ENCODE data around the gene PDLIM1. TPM values are rescaled to one million over a fixed set of nuclear protein-coding genes. Genes with fewer than 3 reads are reported as not detected.
A peak's percentile ranks its signal among the peaks of the same experiment; 100 is the strongest.

PDLIM1 gene
- total and polyA plus RNA-seq, 2 of the 13 experiments (the other 11 are each of a cell fraction or from before 2014, with no cell fraction given): 119 to 123 TPM

GRCh38 chr10:95262763-95263518, 27.9 kb downstream of the PDLIM1 start:
- Histone ChIP-seq H2AFZ (ENCODE audit: low read length) (no peak overlapping the region), H4K20me1 (ENCODE audit: insufficient read depth, low read length) (no peaks in the 10 kb centered on the region; the same call in 1 of the 2 replicates), H3K27me3 (ENCODE audit: control insufficient read depth in 1 of 2, insufficient read depth in 2 of 2, low read length in 2 of 2) (no peaks in the 10 kb centered on the region), H3K4me2 (ENCODE audit: low read depth, low read length) (no peak overlapping the region), H3K79me2 (ENCODE audit: insufficient read depth, low read length) (no peaks in the 10 kb centered on the region), H3K9me3 (ENCODE audit: low read length) (no peaks in the 10 kb centered on the region), H3K4me3 (replicated peaks in 1 of 3; ENCODE audit: insufficient read depth in 1 of 3, low read depth in 2 of 3, low read length in 3 of 3) (no peak overlapping the region), H3K36me3 (replicated peaks in 1 of 2; ENCODE audit: control insufficient read depth in 1 of 2, insufficient read depth in 2 of 2, low read length in 2 of 2) (peaks cover 30 to 72% of the 10 kb centered on the region in 2 experiments), H3K4me1 (ENCODE audit: insufficient read depth, low read length) (peaks cover 65% of the 10 kb centered on the region), H3K9ac (ENCODE audit: insufficient read depth, low read depth, low read length) (no peak overlapping the region), H3K27ac (ENCODE audit: extremely low read length, insufficient read depth, low read length) (peak overlapping the region; percentile 39)
- BruUV-seq (replicated peaks): TSS peak; percentile 6
- in situ Hi-C loops (cut with HindIII; ENCODE audit: extremely low pct_ligation_motif_present, low pct_unique_long_range_greater_than_20kb) (loop anchor here (5.0 kb wide), 1 partner anchor 99 kb away; no protein-coding TSS in a partner anchor), intact Hi-C loops (cut with micrococcal nuclease; ENCODE audit: unreplicated experiment) (loop anchor here (1.0 to 5.0 kb wide), 2 partner anchors 10 to 84 kb away; no protein-coding TSS in a partner anchor)
- POLR2A ChIA-PET: no interaction called here
- CTCF ChIA-PET (ENCODE audit: low intra/inter-chr PET ratio, low total read pairs): no interaction called here
- FAIRE-seq (peak; percentile 93), DNase-seq (ENCODE audit: low spot score) (peak; percentile 81), ATAC-seq (peak; percentile 91)
- WGBS (ENCODE audit: low lambda C conversion rate): 70% methylated on average over 5 of the region's 5 CpGs
- TF ChIP-seq ZNF501 (CRISPR knock-in tag; IDR thresholded peaks at IDR 0.05) (no peak), HOXA5 (CRISPR knock-in tag; IDR thresholded peaks at IDR 0.05) (no peak), ONECUT2 (CRISPR knock-in tag; IDR thresholded peaks at IDR 0.05) (no peak), ATF6 (CRISPR knock-in tag; conservative IDR thresholded peaks at IDR 0.05) (no peak), GATAD2A (CRISPR knock-in tag; IDR thresholded peaks at IDR 0.05) (peak; percentile 53; the same call in 1 of the 2 replicates), ATF5 (CRISPR knock-in tag; IDR thresholded peaks at IDR 0.05; ENCODE audit: low read depth) (no peak), GPN1 (CRISPR knock-in tag; IDR thresholded peaks at IDR 0.05; ENCODE audit: borderline replicate concordance) (no peak), ZNF136 (CRISPR knock-in tag; IDR thresholded peaks at IDR 0.05; ENCODE audit: low read depth) (no peak), NFE2L2 (IDR thresholded peaks at IDR 0.05; ENCODE audit: low read length) (no peak), ZNF275 (CRISPR knock-in tag; IDR thresholded peaks at IDR 0.05; ENCODE audit: borderline replicate concordance) (no peak), MZF1 (CRISPR knock-in tag; IDR thresholded peaks at IDR 0.05; ENCODE audit: borderline replicate concordance) (no peak), SOX5 (CRISPR knock-in tag; IDR thresholded peaks at IDR 0.05; ENCODE audit: borderline replicate concordance) (no peak), RORA (CRISPR knock-in tag; IDR thresholded peaks at IDR 0.05) (no peak)
- TF ChIP-seq, protein P1, sequence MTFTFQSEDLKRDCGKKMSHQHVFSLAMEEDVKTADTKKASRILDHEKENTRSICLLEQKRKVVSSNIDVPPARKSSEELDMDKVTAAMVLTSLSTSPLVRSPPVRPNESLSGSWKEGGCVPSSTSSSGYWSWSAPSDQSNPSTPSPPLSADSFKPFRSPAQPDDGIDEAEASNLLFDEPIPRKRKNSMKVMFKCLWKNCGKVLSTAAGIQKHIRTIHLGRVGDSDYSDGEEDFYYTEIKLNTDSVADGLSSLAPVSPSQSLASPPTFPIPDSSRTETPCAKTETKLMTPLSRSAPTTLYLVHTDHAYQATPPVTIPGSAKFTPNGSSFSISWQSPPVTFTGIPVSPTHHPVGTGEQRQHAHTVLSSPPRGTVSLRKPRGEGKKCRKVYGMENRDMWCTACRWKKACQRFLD (CRISPR knock-in tag; IDR thresholded peaks at IDR 0.05; ENCODE audit: borderline replicate concordance): no peak
- TF ChIP-seq, protein P2, sequence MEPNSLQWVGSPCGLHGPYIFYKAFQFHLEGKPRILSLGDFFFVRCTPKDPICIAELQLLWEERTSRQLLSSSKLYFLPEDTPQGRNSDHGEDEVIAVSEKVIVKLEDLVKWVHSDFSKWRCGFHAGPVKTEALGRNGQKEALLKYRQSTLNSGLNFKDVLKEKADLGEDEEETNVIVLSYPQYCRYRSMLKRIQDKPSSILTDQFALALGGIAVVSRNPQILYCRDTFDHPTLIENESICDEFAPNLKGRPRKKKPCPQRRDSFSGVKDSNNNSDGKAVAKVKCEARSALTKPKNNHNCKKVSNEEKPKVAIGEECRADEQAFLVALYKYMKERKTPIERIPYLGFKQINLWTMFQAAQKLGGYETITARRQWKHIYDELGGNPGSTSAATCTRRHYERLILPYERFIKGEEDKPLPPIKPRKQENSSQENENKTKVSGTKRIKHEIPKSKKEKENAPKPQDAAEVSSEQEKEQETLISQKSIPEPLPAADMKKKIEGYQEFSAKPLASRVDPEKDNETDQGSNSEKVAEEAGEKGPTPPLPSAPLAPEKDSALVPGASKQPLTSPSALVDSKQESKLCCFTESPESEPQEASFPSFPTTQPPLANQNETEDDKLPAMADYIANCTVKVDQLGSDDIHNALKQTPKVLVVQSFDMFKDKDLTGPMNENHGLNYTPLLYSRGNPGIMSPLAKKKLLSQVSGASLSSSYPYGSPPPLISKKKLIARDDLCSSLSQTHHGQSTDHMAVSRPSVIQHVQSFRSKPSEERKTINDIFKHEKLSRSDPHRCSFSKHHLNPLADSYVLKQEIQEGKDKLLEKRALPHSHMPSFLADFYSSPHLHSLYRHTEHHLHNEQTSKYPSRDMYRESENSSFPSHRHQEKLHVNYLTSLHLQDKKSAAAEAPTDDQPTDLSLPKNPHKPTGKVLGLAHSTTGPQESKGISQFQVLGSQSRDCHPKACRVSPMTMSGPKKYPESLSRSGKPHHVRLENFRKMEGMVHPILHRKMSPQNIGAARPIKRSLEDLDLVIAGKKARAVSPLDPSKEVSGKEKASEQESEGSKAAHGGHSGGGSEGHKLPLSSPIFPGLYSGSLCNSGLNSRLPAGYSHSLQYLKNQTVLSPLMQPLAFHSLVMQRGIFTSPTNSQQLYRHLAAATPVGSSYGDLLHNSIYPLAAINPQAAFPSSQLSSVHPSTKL (CRISPR knock-in tag; IDR thresholded peaks at IDR 0.05): peak; percentile 52
